Smooth muscle cell (in vitro differentiated cells): ENCODE results near the gene PRSS2. TPM values are rescaled to one million over a fixed set of nuclear protein-coding genes. Genes with fewer than 3 reads are reported as not detected.
"Not testable (repeated sequence)": the region's sequence is repeated elsewhere in the genome, so short reads cannot be mapped to it uniquely, and the experiment has no call there.

Experiments used
- DNase-seq: peaks from one replicate; lab custom pipeline; 2025; ENCODE audit not compliant: unreplicated experiment; lab: John Stamatoyannopoulos, UW
- H2AFZ ChIP-seq: fragments of 200-600 bp; sonication (generic); 2 replicates; pipeline ENCODE4 v1.6.0; 2016; ENCODE audit warnings: antibody characterized with exemption, low read depth, mild to moderate bottlenecking
- H3F3A ChIP-seq: fragments of 200-600 bp; sonication (generic); 2 replicates; pipeline ENCODE4 v1.6.0; 2017; ENCODE audit warnings: antibody characterized with exemption, low read depth
- H3K27ac ChIP-seq: fragments of 200-600 bp; sonication (generic); 2 replicates; pipeline ENCODE4 v1.5.1; 2016; ENCODE audit warnings: low read depth, mild to moderate bottlenecking
- H3K27me3 ChIP-seq: fragments of 200-600 bp; sonication (generic); 2 replicates; pipeline ENCODE4 v1.6.1; 2016; ENCODE audit warnings: low read depth, mild to moderate bottlenecking
- H3K36me3 ChIP-seq: fragments of 200-600 bp; sonication (generic); 2 replicates; pipeline ENCODE4 v1.5.1; 2016; ENCODE audit warnings: low read depth
- H3K4me1 ChIP-seq: fragments of 200-600 bp; sonication (generic); 2 replicates; pipeline ENCODE4 v1.5.1; 2016; ENCODE audit warnings: low read depth
- H3K4me2 ChIP-seq: fragments of 200-600 bp; sonication (generic); 2 replicates; pipeline ENCODE4 v1.6.0; 2016; ENCODE audit warnings: mild to moderate bottlenecking
- H3K4me3 ChIP-seq: fragments of 200-600 bp; sonication (generic); 2 replicates; pipeline ENCODE4 v1.5.1; 2016; ENCODE audit warnings: mild to moderate bottlenecking
- H3K79me2 ChIP-seq: fragments of 200-600 bp; sonication (generic); 2 replicates; pipeline ENCODE4 v1.6.0; 2016; ENCODE audit warnings: low read depth, mild to moderate bottlenecking
- H3K9ac ChIP-seq: fragments of 200-600 bp; sonication (generic); 2 replicates; pipeline ENCODE4 v1.6.0; 2016; ENCODE audit warnings: low read depth
- H3K9me3 ChIP-seq: fragments of 200-600 bp; sonication (generic); replicated peaks from 2 replicates; pipeline ENCODE4 v1.5.1; 2016; ENCODE audit warnings: low read depth
- H4K20me1 ChIP-seq: fragments of 200-600 bp; sonication (generic); 2 replicates; pipeline ENCODE4 v1.6.0; 2016; ENCODE audit warnings: low read depth
- CTCF ChIP-seq: fragments of 200-600 bp; sonication (generic); IDR thresholded peaks from 2 replicates; pipeline ENCODE4 v1.5.1; 2017; ENCODE audit warnings: borderline replicate concordance, mild to moderate bottlenecking, antibody characterized with exemption; ENCODE audit not compliant: insufficient read depth, poor library complexity, severe bottlenecking
- WGBS: methylation state at CpG from one replicate; pipeline ENCODE4 v1.1.7; 2016; ENCODE audit warnings: low lambda C conversion rate; 5-methylcytosine and 5-hydroxymethylcytosine counted together
- polyA plus RNA-seq: library from polyadenylated mRNA; unstranded; fragments of >200 nt; fragmentation: Nextera tagmentation; extraction: Ambion mirVana; gene quantifications from 2 replicates; pipeline ENCODE4 v1.2.1, GENCODE V29; 2016
- total RNA-seq: library from RNA; depleted of rRNA; stranded (reverse); fragments of >200 nt; gene quantifications from 2 replicates; pipeline ENCODE4 v1.2.3, GENCODE V29; 2014

PRSS2 gene
- total and polyA plus RNA-seq, 2 experiments from 2014 or later: not detected

GRCh38 chr7:142750321-142750938 lies 20.3 kb upstream of the PRSS2 start:
- WGBS: 77% methylated on average over 9 of the region's 9 CpGs
- DNase-seq: no peak
- Histone ChIP-seq H3K79me2 (no peaks in the 10 kb centered on the region), H2AFZ (no peak overlapping the region), H3K27ac (no peak overlapping the region), H3F3A (no peaks in the 10 kb centered on the region), H3K36me3 (no peaks in the 10 kb centered on the region), H3K4me1 (no peaks in the 10 kb centered on the region), H3K9ac (no peak overlapping the region), H3K9me3 (no peaks in the 10 kb centered on the region), H3K4me3 (no peak overlapping the region), H3K27me3 (no peaks in the 10 kb centered on the region), H4K20me1 (no peaks in the 10 kb centered on the region), H3K4me2 (no peak overlapping the region)
- no peak for TF ChIP-seq CTCF

- not testable (repeated sequence) for H2AFZ ChIP-seq, H3K36me3 ChIP-seq, DNase-seq, H3K27me3 ChIP-seq, H3K4me2 ChIP-seq, H3K79me2 ChIP-seq, H3K27ac ChIP-seq, H3K4me1 ChIP-seq, H4K20me1 ChIP-seq, H3K9me3 ChIP-seq, H3K9ac ChIP-seq, H3K4me3 ChIP-seq, H3F3A ChIP-seq
- WGBS: 89% methylated on average over 14 of the region's 14 CpGs
Observed at GRCh38 chr7:142751526-142752175, 19.1 kb upstream of the PRSS2 start.

GRCh38 chr7:142752376-142753225 lies 18.2 kb upstream of the PRSS2 start:
- H3F3A ChIP-seq: no peaks in the 10 kb centered on the region
- H3K4me2 ChIP-seq: no peak overlapping the region
- H3K36me3 ChIP-seq: no peaks in the 10 kb centered on the region
- H2AFZ ChIP-seq: no peak overlapping the region
- no peaks in the 10 kb centered on the region for H4K20me1 ChIP-seq
- no peak for TF ChIP-seq CTCF
- H3K4me3 ChIP-seq: no peak overlapping the region
- H3K27me3 ChIP-seq: no peaks in the 10 kb centered on the region
- H3K9me3 ChIP-seq: no peaks in the 10 kb centered on the region
- no peak overlapping the region for H3K27ac ChIP-seq
- no peaks in the 10 kb centered on the region for H3K4me1 ChIP-seq
- no peak for DNase-seq
- H3K79me2 ChIP-seq: no peaks in the 10 kb centered on the region
- WGBS: 82% methylated on average over 3 of the region's 3 CpGs
- H3K9ac ChIP-seq: no peak overlapping the region

GRCh38 chr7:142753366-142753765 lies 17.4 kb upstream of the PRSS2 start:
- Histone ChIP-seq H3K36me3 (no peaks in the 10 kb centered on the region), H3K9me3 (no peaks in the 10 kb centered on the region), H3K79me2 (no peaks in the 10 kb centered on the region), H3K4me1 (no peaks in the 10 kb centered on the region), H4K20me1 (no peaks in the 10 kb centered on the region), H3K4me2 (no peak overlapping the region), H3K4me3 (no peak overlapping the region), H3K27me3 (no peaks in the 10 kb centered on the region), H3K27ac (no peak overlapping the region), H3K9ac (no peak overlapping the region), H3F3A (no peaks in the 10 kb centered on the region), H2AFZ (no peak overlapping the region)
- TF ChIP-seq CTCF: no peak
- DNase-seq: no peak
- WGBS: 62% methylated on average over 8 of the region's 8 CpGs

GRCh38 chr7:142753925-142754491 lies 16.8 kb upstream of the PRSS2 start:
- not testable (repeated sequence) for H3K27ac ChIP-seq, H3K9ac ChIP-seq, DNase-seq, H4K20me1 ChIP-seq, H3K36me3 ChIP-seq, H3K27me3 ChIP-seq, H3K4me3 ChIP-seq, H3K79me2 ChIP-seq, H3K4me2 ChIP-seq, H3F3A ChIP-seq, H3K4me1 ChIP-seq, H2AFZ ChIP-seq, H3K9me3 ChIP-seq
- 65% methylated on average over 5 of the region's 5 CpGs for WGBS
